Psoas muscle (tissue), 8 donors: ENCODE results near the gene SEMA4D. TPM values are rescaled to one million over a fixed set of nuclear protein-coding genes. Genes with fewer than 3 reads are reported as not detected.

Experiments used
- ATAC-seq, 4 donors: fragments of 200-7000 bp; cut with Tn5 transposase; one replicate each; pipeline ENCODE4 v1.9.1; 2020; ENCODE audit warnings: moderate library complexity in 3 of 4, mild to moderate bottlenecking in 2 of 4
- DNase-seq, 2 donors: peaks; one replicate each; pipeline ENCODE4 v3.0.0-alpha.2; 2020
- H3K27ac ChIP-seq: fragments of 200-600 bp; one replicate; pipeline ENCODE4 v1.8.0; 2022
- H3K27me3 ChIP-seq, 3 donors: fragments of 200-600 bp in 1 of 3; one replicate each; pipeline versions ENCODE4 v1.6.1 to v1.8.0; 2013 to 2022; ENCODE audit warnings: low read length in 2 of 3, mild to moderate bottlenecking in 2 of 3, moderate library complexity in 1 of 3; ENCODE audit not compliant: insufficient read depth in 3 of 3
- H3K36me3 ChIP-seq, 2 donors: fragments of 200-600 bp in 1 of 2; one replicate each; pipeline versions ENCODE4 v1.6.1 to v1.8.0; 2013 to 2022; ENCODE audit warnings: low read depth in 1 of 2, mild to moderate bottlenecking in 1 of 2, moderate library complexity in 1 of 2; ENCODE audit not compliant: insufficient read depth in 1 of 2
- H3K4me1 ChIP-seq: fragments of 200-600 bp; one replicate; pipeline ENCODE4 v1.8.0; 2022
- H3K4me3 ChIP-seq: fragments of 200-600 bp; one replicate; pipeline ENCODE4 v1.8.0; 2022; ENCODE audit warnings: mild to moderate bottlenecking
- H3K9me3 ChIP-seq: fragments of 200-600 bp; one replicate; pipeline ENCODE4 v1.8.0; 2022
- CTCF ChIP-seq: fragments of 200-600 bp; IDR thresholded peaks from one replicate; pipeline ENCODE4 v1.8.0; 2022; ENCODE audit warnings: antibody characterized with exemption
- WGBS, 3 donors: extraction: QIAGEN DNeasy Blood & Tissue Kit; methylation state at CpG; one replicate each; pipeline versions ENCODE4 v1.1.6 to v1.1.7; 2013; 5-methylcytosine and 5-hydroxymethylcytosine counted together
- intact Hi-C, 2 donors: fragments of 100-400 bp; cut with DNase I; formaldehyde crosslinking; loops; one replicate each; pipeline versions ENCODE4 v1.11.0 to v1.14.2; 2022
- polyA plus RNA-seq, 3 donors: library from polyadenylated mRNA; stranded (reverse); fragments of 200-250 nt; gene quantifications; one replicate each; pipeline ENCODE4 v1.2.3, GENCODE V29; 2013
- total RNA-seq, 4 donors: library from RNA; stranded (reverse); fragmentation: NEBNext Ultra II Directional in 2 of 4; extraction: Animal tissue kit (Norgen Biotek cat#: 25700) in 2 of 4; gene quantifications; one replicate each; pipeline versions ENCODE4 v1.2.1 to v1.2.4, GENCODE V29; 2021 to 2023
- donor health status: healthy with polysubstance abuse.
- donor health status: DM: no; HTN: no; CAD: no; lungs with moderate emphysema.
- donor health status: Bipolar disorder and iron deficiency.
- donor health status: healthy.
- donor health status: DM: yes; HTN: yes; CAD: no.
- donor health status: DM: no; HTN: no; CAD: no.
- donor health status: DM: no; HTN: no; CAD: no.
- donor health status: DM: yes; HTN: yes; CAD: no.

The SEMA4D gene
- total and polyA plus RNA-seq, 7 donors: 9.3 to 111 (median 32.1) TPM

GRCh38 chr9:89428222-89428761, 69.6 kb downstream of the SEMA4D start:
- Histone ChIP-seq H3K27ac (no peak overlapping the region), H3K36me3 (no peaks in the 10 kb centered on the region), H3K4me3 (no peak overlapping the region), H3K9me3 (no peaks in the 10 kb centered on the region), H3K27me3 (no peaks in the 10 kb centered on the region), H3K4me1 (peaks cover 52% of the 10 kb centered on the region)
- 65 to 86% (median 82%) methylated on average over 12 to 13 of the region's 13 CpGs for WGBS, 3 donors
- DNase-seq (peak in 1 of 2 donors; percentile 35), ATAC-seq (no peak)
- TF ChIP-seq CTCF: no peak
- intact Hi-C loops: no loop called here

GRCh38 chr9:89427621-89428221, 70.2 kb downstream of the SEMA4D start:
- H3K36me3 ChIP-seq: no peaks in the 10 kb centered on the region
- H3K27ac ChIP-seq: no peak overlapping the region
- intact Hi-C loops: no loop called here
- no peak overlapping the region for H3K4me3 ChIP-seq
- no peaks in the 10 kb centered on the region for H3K27me3 ChIP-seq
- H3K9me3 ChIP-seq: no peaks in the 10 kb centered on the region
- ATAC-seq (peak; percentile 27 to 53 (median 42)), DNase-seq (peak in 1 of 2 donors; percentile 32)
- TF ChIP-seq CTCF: no peak
- H3K4me1 ChIP-seq: peaks cover 49% of the 10 kb centered on the region
- WGBS, 3 donors: 90 to 94% (median 92%) methylated on average over 17 of the region's 17 CpGs

- TF ChIP-seq CTCF: no peak
- DNase-seq (peak in 1 of 2 donors; percentile 21), ATAC-seq (peak in 3 of 4 donors; percentile 53 to 83 (median 53))
- Histone ChIP-seq H3K9me3 (no peaks in the 10 kb centered on the region), H3K4me1 (peaks cover 39% of the 10 kb centered on the region), H3K27me3 (no peaks in the 10 kb centered on the region), H3K27ac (peak overlapping the region; percentile 55), H3K36me3 (no peaks in the 10 kb centered on the region), H3K4me3 (no peak overlapping the region)
- intact Hi-C loops: no loop called here
- WGBS, 3 donors: 61 to 72% (median 66%) methylated on average over 14 of the region's 14 CpGs
Measured at GRCh38 chr9:89426384-89426961, 71.4 kb downstream of the SEMA4D start.

GRCh38 chr9:89425921-89426383, 72.0 kb downstream of the SEMA4D start:
- H3K27me3 ChIP-seq: no peaks in the 10 kb centered on the region
- DNase-seq (peak in 1 of 2 donors; percentile 29), ATAC-seq (no peak)
- no peaks in the 10 kb centered on the region for H3K9me3 ChIP-seq
- H3K4me1 ChIP-seq: peaks cover 38% of the 10 kb centered on the region
- WGBS, 3 donors: 57 to 74% (median 60%) methylated on average over 7 of the region's 7 CpGs
- no peaks in the 10 kb centered on the region for H3K36me3 ChIP-seq
- intact Hi-C loops: no loop called here
- H3K27ac ChIP-seq: peak overlapping the region; percentile 55
- TF ChIP-seq CTCF: no peak
- H3K4me3 ChIP-seq: no peak overlapping the region
